Keratinocyte (primary cell): ENCODE measurements around the gene KAT7. TPM values are rescaled to one million over a fixed set of nuclear protein-coding genes. Genes with fewer than 3 reads are reported as not detected.

Experiments
- DNase-seq: peaks from one replicate; pipeline ENCODE4 v3.0.0-alpha.2; 2011; ENCODE audit warnings: low read depth, missing footprints, low spot score
- FAIRE-seq: peaks from 2 replicates; lab custom pipeline; 2011; peaks lifted over from hg19 to GRCh38; lab: Jason Lieb, UNC
- H2AFZ ChIP-seq: 2 replicates; pipeline ENCODE4 v1.6.0; 2012; ENCODE audit warnings: low read length, control low read depth, inconsistent platforms; ENCODE audit not compliant: control insufficient read depth
- H3K27ac ChIP-seq: 2 replicates; pipeline ENCODE4 v1.5.1; 2011; ENCODE audit warnings: low read length; ENCODE audit not compliant: control insufficient read depth, insufficient read depth
- H3K27me3 ChIP-seq: 3 replicates; pipeline ENCODE4 v1.6.0; 2011; ENCODE audit warnings: low read length; ENCODE audit not compliant: control insufficient read depth, insufficient read depth; ENCODE audit errors: extremely low read depth
- H3K36me3 ChIP-seq, 2 experiments: 2 replicates in 1 of 2; 3 replicates in 1 of 2; pipeline ENCODE4 v1.5.1; 2011; ENCODE audit warnings: low read length in 2 of 2, mild to moderate bottlenecking in 1 of 2; ENCODE audit not compliant: control insufficient read depth in 2 of 2, insufficient read depth in 2 of 2; ENCODE audit errors: extremely low read depth in 1 of 2
- H3K4me1 ChIP-seq: 3 replicates; pipeline ENCODE4 v1.5.1; 2011; ENCODE audit warnings: low read length; ENCODE audit not compliant: control insufficient read depth, insufficient read depth; ENCODE audit errors: extremely low read depth
- H3K4me2 ChIP-seq: 3 replicates; pipeline ENCODE4 v1.6.0; 2011; ENCODE audit warnings: low read depth, low read length; ENCODE audit not compliant: control insufficient read depth, insufficient read depth; ENCODE audit errors: extremely low read depth
- H3K4me3 ChIP-seq, 3 experiments: fragments of 200-600 bp in 1 of 3; sonication (generic) in 1 of 3; 2 replicates in 2 of 3; 3 replicates in 1 of 3; pipeline ENCODE4 v1.5.1; 2011 to 2016; ENCODE audit warnings: low read length in 3 of 3, mild to moderate bottlenecking in 3 of 3, control low read depth in 2 of 3, inconsistent platforms in 1 of 3, low read depth in 1 of 3, mixed read lengths in 1 of 3, mixed run types in 1 of 3, moderate library complexity in 1 of 3; ENCODE audit not compliant: control insufficient read depth in 2 of 3, insufficient read depth in 2 of 3; ENCODE audit errors: extremely low read depth in 1 of 3
- H3K79me2 ChIP-seq: 2 replicates; pipeline ENCODE4 v1.6.0; 2012; ENCODE audit warnings: low read length; ENCODE audit not compliant: control insufficient read depth, insufficient read depth
- H3K9ac ChIP-seq: 3 replicates; pipeline ENCODE4 v1.6.0; 2011; ENCODE audit warnings: low read length; ENCODE audit not compliant: control insufficient read depth, insufficient read depth; ENCODE audit errors: extremely low read depth
- H3K9me1 ChIP-seq: 3 replicates; pipeline ENCODE4 v1.6.0; 2011; ENCODE audit warnings: low read length; ENCODE audit not compliant: control insufficient read depth, insufficient read depth; ENCODE audit errors: extremely low read depth
- H3K9me3 ChIP-seq: 2 replicates; pipeline ENCODE4 v1.5.1; 2012; ENCODE audit warnings: low read depth, low read length; ENCODE audit not compliant: control insufficient read depth
- H4K20me1 ChIP-seq: 3 replicates; pipeline ENCODE4 v1.6.0; 2011; ENCODE audit warnings: low read length; ENCODE audit not compliant: control insufficient read depth, insufficient read depth; ENCODE audit errors: extremely low read depth
- EZH2 ChIP-seq: IDR thresholded peaks from one replicate; pipeline ENCODE4 v1.6.1; 2012; ENCODE audit warnings: inconsistent platforms, mild to moderate bottlenecking, low read length, moderate library complexity
- dilution Hi-C: fragments of 300-500 bp; cut with MboI; formaldehyde crosslinking; loops from one replicate; pipeline ENCODE4 v1.7.0; 2020; ENCODE audit warnings: low sequenced_read_pairs; ENCODE audit not compliant: extremely low pct_ligation_motif_present
- polyA plus RNA-seq, 5 experiments: library from polyadenylated mRNA; depleted of rRNA in 3 of 5; stranded (reverse) in 3 of 5; stranded (forward) in 1 of 5; unstranded in 1 of 5; fragments of >200 nt; gene quantifications; 1 replicate in 1 of 5; 2 replicates in 3 of 5; 3 replicates in 1 of 5; pipeline versions ENCODE4 v1.2.1 to v1.2.3, GENCODE V29; 2011 to 2012; ENCODE audit warnings: missing spikeins in 2 of 5, low read depth in 1 of 5, low replicate concordance in 1 of 5
- TF ChIP-seq, protein P1 (sequence below), 3 experiments: IDR thresholded peaks in 1 of 3; conservative IDR thresholded peaks in 1 of 3; optimal IDR thresholded peaks in 1 of 3; 2 replicates in 2 of 3; 3 replicates in 1 of 3; pipeline versions ENCODE3 to v1.5.1; 2011; ENCODE audit warnings: low read length in 3 of 3, mild to moderate bottlenecking in 3 of 3, moderate library complexity in 2 of 3, control low read depth in 1 of 3, inconsistent platforms in 1 of 3; ENCODE audit not compliant: insufficient read depth in 2 of 3; ENCODE audit errors: extremely low read depth in 1 of 3

KAT7 gene
- polyA plus RNA-seq, 1 donor (not counting 4 experiments of a cell fraction or from before 2014, with no cell fraction given): 19.7 TPM

DNA sequence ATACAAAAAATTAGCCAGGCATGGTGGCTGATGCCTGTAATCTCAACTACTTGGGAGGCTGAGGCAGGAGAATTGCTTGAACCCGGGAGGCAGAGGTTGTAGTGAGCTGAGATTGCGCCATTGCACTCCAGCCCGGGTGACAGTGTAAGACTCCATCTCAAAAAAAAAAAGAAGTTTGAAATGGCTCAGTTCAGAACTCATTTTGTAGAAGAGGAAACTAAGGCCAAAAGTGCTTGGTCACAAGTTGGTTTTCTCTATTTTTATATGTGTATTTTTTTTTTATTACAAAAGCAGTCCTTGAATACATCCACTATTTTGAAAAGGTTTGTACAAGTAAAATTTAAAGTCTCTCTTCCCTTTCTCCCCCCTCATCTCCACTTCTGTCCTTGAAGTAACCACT, 53.9 kb downstream of the KAT7 start:
- FAIRE-seq (no peak), DNase-seq (no peak)
- no peak overlapping the region for H3K27ac ChIP-seq
- H3K4me2 ChIP-seq: no peak overlapping the region
- H3K36me3 ChIP-seq: peaks cover 3% of the 10 kb centered on the region in 2 experiments
- no peaks in the 10 kb centered on the region for H3K79me2 ChIP-seq
- TF ChIP-seq EZH2: no peak
- TF ChIP-seq, protein P1, sequence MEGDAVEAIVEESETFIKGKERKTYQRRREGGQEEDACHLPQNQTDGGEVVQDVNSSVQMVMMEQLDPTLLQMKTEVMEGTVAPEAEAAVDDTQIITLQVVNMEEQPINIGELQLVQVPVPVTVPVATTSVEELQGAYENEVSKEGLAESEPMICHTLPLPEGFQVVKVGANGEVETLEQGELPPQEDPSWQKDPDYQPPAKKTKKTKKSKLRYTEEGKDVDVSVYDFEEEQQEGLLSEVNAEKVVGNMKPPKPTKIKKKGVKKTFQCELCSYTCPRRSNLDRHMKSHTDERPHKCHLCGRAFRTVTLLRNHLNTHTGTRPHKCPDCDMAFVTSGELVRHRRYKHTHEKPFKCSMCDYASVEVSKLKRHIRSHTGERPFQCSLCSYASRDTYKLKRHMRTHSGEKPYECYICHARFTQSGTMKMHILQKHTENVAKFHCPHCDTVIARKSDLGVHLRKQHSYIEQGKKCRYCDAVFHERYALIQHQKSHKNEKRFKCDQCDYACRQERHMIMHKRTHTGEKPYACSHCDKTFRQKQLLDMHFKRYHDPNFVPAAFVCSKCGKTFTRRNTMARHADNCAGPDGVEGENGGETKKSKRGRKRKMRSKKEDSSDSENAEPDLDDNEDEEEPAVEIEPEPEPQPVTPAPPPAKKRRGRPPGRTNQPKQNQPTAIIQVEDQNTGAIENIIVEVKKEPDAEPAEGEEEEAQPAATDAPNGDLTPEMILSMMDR (optimal IDR thresholded peaks at IDR 0.05 in 1 of 3, IDR thresholded peaks at IDR 0.05 in 1 of 3, conservative IDR thresholded peaks at IDR 0.05 in 1 of 3; ENCODE audit: extremely low read depth in 1 of 3, insufficient read depth in 2 of 3, low read length in 3 of 3): no peak
- H3K9me1 ChIP-seq: no peaks in the 10 kb centered on the region
- H3K9ac ChIP-seq: no peak overlapping the region
- H3K27me3 ChIP-seq: no peaks in the 10 kb centered on the region
- H3K9me3 ChIP-seq: no peaks in the 10 kb centered on the region
- no peak overlapping the region for H2AFZ ChIP-seq
- dilution Hi-C loops: no loop called here
- no peaks in the 10 kb centered on the region for H3K4me1 ChIP-seq
- H3K4me3 ChIP-seq: no peak overlapping the region
- no peaks in the 10 kb centered on the region for H4K20me1 ChIP-seq

DNA sequence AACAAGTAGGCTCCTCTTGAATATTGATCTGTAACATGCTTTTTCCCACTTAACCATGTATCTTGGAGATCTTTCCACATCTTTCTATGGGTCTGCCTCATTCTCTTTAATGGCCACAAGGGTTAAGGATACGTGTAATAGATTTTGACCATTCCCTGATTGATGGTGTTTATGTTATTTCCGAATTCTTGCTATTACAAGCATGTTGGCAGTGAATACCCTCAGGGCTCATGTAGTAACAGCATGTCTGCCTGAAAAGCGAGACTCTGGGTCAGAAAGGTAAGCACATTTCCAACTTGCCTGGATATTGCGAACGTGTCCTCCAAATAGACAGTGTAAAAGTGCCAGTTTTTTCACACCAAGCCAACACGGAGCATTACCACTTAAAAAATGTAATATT, 54.4 kb downstream of the KAT7 start:
- FAIRE-seq: no peak
- no peak overlapping the region for H3K4me3 ChIP-seq
- no peak overlapping the region for H3K9ac ChIP-seq
- no peaks in the 10 kb centered on the region for H3K9me1 ChIP-seq
- DNase-seq: no peak
- H3K27ac ChIP-seq: no peak overlapping the region
- dilution Hi-C loops: no loop called here
- no peaks in the 10 kb centered on the region for H3K9me3 ChIP-seq
- no peaks in the 10 kb centered on the region for H3K27me3 ChIP-seq
- H2AFZ ChIP-seq: no peak overlapping the region
- TF ChIP-seq, protein P1 (optimal IDR thresholded peaks at IDR 0.05 in 1 of 3, IDR thresholded peaks at IDR 0.05 in 1 of 3, conservative IDR thresholded peaks at IDR 0.05 in 1 of 3; ENCODE audit: extremely low read depth in 1 of 3, insufficient read depth in 2 of 3, low read length in 3 of 3): no peak
- no peak for TF ChIP-seq EZH2
- no peak overlapping the region for H3K4me2 ChIP-seq
- H3K36me3 ChIP-seq: peaks cover 3% of the 10 kb centered on the region in 2 experiments
- H4K20me1 ChIP-seq: no peaks in the 10 kb centered on the region
- no peaks in the 10 kb centered on the region for H3K4me1 ChIP-seq
- H3K79me2 ChIP-seq: no peaks in the 10 kb centered on the region
